Measurements from ENCODE around the gene MEIOB.
"Not testable (repeated sequence)": the region's sequence is repeated elsewhere in the genome, so short reads cannot be mapped to it uniquely, and the experiment has no call there.

MEIOB gene

DNA sequence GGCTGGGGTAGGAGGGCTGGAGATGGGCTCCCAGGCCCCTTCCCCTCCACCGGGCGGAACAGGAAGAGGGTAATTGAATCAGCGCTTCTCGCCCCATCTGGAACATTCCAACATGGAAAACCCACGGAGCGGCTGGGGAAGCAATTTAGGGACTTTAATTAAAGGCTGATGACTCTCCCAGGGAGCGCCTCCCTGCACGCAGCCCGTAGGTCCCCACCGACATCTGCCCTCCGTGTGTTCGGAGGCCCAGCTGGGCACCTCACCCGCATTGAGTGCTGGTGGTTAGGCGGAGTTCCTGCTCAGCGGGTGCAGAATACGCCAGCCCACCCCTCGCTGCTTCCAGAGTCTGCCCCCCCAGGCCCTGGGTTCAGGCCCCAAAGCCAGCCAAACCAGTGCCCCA lies 36.2 kb upstream of the MEIOB start:
- in situ Hi-C loops (cut with HindIII; ENCODE audit: low sequenced_read_pairs) = no loop called here

DNA sequence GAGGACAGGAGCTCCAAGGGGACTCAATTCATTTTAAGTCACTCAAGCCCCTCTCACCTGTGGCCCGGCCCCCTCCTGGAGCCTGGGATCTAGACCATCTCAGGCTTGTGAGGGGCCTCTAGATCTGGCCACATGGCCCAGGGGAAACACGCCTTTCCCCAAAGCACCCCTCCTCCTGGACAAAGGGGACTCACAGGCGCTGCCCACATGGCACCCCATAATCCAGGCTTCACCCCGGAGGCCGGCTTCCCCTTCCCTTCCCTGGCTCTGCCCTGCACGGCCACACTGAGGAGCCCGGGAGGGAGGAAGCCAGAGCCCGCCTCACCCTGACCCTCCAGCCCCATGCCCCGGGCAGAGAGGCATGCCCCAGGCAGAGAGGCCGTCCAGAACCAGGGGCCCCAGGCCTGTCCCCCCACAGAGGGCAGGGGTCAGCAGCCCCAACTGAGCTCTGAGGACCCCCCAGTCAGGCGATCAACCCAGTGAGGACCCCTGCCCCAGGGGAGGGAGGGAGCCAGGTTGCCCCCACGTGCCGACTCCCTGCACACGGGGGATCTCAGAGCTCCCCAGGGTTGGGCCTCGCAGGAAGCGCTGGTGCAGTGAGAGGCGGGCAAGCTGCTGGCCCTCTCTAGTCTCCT lies 35.4 kb upstream of the MEIOB start:
- in situ Hi-C loops (cut with HindIII; ENCODE audit: low sequenced_read_pairs) = no loop called here

DNA sequence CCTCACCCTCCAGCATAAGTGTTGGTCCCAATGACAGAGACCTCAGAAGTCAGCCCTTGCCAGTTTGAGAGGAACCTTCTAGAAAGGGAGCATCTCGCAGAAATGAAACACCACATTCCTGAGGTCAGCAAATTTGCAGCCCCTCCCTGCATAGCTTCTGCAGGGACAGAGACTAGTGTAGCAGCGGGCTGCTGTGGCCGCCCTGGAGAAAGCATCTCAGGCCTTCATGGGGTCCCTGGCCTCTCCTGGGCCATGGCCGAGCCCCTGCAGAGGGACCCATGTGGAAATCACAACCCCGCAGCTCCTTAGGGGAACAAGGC lies 34.8 kb upstream of the MEIOB start:
- in situ Hi-C loops (cut with HindIII; ENCODE audit: low sequenced_read_pairs) = no loop called here

DNA sequence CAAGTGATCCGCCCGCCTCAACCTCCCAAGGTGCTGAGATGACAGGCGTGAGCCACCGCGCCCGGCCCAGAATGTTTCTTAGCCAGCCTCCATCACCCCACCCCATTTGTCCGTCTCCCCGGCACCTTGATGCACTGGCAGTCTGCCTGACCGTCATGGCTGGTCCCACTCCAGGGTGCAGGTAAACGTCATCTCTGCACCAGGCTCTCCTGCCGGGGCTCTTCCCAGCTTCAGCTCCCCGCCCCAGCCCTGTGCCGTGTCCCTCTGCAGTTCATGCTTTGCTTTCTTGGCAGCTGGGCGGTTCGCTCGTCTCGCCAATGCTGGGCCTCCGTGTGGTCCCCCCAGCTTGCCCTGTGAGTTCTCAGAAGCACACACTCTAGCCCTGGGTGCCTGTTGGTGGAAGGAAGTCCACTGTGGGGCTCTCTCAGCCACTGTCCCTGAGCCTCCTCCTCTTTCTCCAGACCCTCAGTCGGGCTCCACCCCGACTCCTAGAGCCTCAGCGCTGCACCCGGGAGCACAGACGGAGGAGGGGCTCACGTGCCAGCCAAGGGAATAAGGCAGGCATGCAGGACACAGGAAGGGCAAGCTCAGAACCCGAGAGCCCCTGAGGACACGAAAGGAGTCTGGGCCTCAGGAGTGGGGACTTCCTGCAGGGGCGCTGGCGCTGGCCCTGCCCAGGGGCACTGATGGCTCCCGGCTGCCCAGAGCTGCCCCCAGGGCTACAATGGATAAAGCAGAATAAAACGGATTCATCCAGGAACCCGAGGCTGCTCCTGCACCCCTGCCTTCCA lies 34.3 kb upstream of the MEIOB start:
- in situ Hi-C loops (cut with HindIII; ENCODE audit: low sequenced_read_pairs) = no loop called here

DNA sequence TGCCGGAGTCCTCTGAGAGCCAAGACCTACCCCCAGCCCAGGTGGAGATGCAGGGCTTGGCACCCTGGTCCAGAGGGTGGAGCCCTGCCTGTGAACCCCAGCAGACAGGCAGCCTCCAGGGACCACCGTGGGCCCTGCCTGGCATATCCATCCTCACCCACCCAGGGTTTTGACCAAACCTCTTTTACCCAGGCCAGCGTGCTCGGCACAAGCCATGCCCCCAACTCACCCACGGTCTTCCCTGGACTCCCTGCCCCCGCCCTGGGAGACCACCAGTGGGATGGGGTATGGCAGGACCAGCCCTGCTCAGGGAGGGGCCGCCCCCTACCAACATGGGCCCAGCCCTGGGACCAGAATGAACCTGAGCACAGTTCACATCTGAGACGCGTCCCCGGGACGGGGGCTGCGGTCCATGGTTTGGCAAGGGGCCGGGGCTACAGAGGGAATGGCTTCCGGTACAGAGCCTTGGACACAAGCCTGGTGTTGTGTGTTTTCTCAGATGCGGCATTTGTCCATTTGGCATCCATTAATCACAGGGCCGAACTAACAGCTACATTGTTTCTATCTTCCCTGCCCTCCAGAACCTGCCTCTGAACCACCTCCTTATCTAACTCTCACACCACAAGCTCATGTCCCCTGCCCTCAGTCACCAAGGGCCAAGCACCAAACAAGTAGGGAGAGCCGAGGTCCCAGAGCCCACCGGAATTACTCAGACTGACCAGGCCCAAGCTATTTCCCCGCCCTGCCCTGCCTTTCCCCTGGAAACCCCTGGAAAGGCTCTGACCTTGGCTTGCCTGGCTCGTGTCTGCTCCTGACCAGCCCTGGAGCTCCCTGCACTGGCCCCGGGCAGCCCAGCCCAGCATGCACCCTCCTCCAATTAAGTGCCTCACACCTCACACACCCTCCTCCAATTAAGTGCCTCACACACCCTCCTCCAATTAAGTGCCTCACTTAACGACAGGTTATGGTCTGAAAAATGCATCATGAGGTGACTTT lies 32.2 kb upstream of the MEIOB start:
- in situ Hi-C loops (cut with HindIII; ENCODE audit: low sequenced_read_pairs) = no loop called here

DNA sequence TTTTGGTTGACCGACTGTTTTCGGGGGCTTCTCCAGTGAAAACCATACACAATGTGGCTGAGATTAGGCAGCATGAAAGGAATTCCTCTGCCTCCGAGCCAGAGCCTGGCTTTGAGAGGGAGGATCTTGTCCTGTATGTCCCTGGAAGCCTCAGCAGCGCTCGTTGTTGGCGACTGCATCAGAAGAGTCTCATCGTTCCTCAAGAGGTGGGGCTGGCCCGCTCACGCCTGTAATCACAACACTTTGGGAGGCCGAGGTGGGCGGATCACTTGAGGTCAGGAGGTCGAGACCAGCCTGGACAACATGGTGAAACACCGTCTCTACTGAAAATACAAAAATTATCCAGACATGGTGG lies 31.2 kb upstream of the MEIOB start:
- in situ Hi-C loops (cut with HindIII; ENCODE audit: low sequenced_read_pairs) = no loop called here

DNA sequence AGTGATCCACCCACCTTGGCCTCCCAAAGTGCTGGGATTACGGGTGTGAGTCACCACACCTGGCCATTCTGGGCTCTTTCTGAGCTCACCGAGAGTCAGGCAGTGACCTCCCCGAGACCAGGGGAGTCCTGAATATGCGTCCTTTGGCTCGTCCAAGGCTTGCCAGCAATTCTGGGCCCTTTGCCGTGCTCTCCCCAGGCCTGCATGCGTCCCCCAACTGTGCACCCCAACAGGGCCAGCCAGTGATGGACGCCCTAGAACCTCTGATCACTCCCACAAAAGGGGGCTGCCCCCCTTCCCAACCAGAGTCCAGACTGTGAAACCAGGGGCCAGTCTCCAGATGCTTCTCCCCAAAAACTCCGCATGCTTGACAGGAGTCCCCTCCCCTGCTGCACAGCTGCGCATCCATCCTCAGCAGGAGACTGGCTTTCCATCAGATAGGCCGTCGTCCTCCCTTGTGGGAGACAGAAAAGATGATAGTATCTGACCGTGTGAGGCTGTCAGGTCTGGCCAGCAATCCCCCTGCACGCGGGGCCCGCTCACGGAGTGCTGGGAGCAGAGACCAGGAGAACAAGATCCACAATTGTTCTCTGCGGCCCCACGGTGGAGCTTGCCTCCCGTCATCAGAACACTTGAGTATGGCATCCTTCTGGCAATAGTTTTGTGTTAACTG lies 30.7 kb upstream of the MEIOB start:
- in situ Hi-C loops (cut with HindIII; ENCODE audit: low sequenced_read_pairs) = no loop called here

DNA sequence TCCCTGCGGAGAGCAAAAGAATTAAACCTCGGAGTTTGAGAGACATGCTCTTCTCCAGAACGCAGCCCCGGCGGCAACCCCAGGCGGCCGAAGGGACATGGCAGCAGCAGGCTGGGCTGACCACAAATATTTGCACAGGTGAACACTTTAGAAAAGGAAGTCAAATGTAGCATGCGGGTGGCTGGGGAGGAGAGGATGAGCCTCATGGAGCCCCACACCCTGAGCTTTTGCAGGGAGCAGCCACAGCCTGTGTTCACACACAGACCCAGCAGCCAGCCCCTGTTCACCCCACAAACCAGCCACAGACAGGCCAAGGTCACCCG lies 28.4 kb upstream of the MEIOB start:
- in situ Hi-C loops (cut with HindIII; ENCODE audit: low sequenced_read_pairs) = no loop called here

DNA sequence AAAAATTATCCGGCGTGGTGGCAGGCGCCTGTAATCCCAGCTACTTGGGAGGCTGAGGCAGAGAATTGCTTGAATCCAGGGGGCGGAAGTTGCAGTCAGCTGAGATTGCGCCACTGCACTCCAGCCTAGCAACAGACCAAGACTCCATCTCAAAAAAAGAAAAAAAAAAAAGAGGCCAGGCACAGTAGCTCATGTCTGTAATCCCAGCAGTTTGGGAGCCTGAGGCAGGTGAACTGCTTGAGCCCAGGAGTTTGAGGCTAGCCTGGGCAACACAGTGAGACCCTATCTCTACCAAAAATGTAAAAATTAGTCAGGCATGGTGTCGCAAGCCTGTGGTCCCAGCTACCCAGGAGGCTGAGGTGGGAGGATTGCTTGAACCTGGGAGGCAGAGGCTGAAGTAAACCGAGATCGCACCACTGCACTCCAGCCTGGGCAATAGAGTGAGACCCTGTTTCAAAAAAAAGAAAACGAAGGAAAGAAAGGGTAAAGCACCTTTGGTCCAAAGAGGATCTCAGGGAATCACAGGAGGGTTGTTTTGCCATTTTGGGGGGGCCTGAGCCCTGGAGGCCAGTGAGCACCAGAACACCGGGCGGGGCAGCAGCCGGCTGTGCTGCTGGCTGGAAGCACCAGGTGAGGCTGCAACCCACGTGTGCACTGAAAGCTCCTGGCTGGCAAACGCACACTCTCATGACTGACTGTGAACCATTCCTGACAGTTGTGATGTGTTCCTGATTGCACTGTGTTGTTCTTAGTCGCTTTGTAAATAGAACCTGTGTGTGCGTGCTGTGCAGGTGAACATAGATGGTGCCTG lies 27.9 kb upstream of the MEIOB start:
- in situ Hi-C loops (cut with HindIII; ENCODE audit: low sequenced_read_pairs) = no loop called here

DNA sequence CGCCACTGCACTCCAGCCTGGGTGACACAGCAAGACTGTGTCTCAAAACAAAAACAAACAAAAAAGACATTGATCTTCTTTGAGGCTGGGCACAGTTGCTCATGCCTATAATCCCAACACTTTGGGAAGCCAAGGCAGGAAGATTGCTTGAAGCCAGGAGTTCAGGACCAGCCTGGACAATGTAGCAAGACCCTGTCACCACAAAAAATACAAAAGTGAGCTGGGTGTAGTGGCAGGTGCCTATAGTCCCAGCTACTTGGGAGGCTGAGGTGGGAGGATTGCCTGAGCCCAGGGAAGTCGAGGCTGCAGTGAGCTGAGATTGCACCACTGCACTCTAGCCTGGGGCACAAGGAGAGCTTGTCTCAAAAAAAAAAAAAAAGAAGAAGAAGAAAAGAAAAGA lies 25.7 kb upstream of the MEIOB start:
- in situ Hi-C loops (cut with HindIII; ENCODE audit: low sequenced_read_pairs) = not testable (repeated sequence)

DNA sequence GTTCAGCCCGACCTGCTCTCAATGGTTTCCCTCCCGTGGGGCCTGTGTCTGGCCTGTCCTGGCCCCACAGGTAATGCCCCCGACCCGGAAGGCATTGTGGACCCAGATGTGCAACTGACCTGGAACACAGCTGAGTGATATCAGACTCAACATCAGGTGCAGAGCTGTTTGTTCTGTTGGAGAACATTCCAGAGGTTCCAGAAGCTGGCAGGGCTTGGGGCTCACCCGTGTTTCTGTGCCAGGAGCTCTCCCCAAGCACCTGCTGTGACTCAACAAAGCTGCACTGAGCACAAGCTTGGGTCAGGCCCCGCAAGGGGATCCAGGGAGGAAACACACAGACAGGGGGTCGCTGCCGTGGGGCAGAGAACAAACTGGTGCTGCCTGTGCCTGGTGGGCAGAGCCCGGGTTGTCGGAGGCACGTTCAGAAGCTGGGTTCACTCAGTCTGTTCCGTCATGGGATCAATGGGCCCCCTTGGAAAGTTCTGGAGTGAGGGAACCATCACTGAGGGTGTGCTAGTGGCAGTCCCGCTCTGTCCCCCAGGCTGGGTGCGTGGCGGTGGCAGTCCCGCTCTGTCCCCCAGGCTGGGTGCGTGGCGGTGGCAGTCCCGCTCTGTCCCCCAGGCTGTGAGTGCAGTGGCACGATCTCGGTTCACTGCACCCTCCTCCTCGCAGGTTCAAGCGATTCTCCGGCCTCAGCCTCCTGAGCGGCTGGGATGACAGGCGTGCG lies 24.1 kb upstream of the MEIOB start:
- in situ Hi-C loops (cut with HindIII; ENCODE audit: low sequenced_read_pairs) = no loop called here

DNA sequence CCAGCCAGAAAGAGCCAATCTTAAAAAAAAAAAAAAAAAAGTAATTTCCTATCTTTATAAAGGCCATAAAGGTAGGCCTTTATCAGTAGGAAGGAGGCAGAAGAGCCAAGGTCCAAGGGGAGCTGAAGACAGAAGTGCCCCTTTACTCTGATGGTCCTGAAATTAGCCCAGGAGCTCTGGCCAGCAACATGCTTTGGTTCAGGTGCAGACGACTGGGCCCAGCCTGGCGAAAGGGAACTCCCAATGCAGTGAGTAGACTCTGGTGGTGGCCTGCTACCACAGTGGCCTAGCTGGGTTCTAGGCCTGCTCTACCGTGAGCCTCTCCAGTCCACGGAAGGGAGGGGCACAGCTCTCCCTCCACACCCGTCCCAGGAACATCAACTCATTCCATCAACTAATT lies 23.1 kb upstream of the MEIOB start:
- in situ Hi-C loops (cut with HindIII; ENCODE audit: low sequenced_read_pairs) = no loop called here

DNA sequence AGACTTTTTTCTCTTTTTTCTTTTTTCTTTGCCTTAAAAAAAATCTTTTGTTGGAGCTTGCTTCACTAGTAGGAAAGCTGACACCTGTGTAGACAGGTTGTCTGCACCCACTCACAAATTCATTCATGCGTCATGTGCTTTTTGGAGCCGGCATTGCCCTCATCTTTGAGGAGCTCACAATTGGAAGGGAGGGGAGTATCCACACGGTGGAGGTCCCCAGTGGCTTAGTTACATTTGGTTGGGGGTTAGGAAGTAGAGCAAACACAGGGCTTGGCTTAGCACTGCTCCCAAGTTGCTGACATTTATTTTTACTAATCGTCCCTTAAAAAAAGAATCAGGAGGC lies 18.7 kb upstream of the MEIOB start:
- in situ Hi-C loops (cut with HindIII; ENCODE audit: low sequenced_read_pairs) = no loop called here

DNA sequence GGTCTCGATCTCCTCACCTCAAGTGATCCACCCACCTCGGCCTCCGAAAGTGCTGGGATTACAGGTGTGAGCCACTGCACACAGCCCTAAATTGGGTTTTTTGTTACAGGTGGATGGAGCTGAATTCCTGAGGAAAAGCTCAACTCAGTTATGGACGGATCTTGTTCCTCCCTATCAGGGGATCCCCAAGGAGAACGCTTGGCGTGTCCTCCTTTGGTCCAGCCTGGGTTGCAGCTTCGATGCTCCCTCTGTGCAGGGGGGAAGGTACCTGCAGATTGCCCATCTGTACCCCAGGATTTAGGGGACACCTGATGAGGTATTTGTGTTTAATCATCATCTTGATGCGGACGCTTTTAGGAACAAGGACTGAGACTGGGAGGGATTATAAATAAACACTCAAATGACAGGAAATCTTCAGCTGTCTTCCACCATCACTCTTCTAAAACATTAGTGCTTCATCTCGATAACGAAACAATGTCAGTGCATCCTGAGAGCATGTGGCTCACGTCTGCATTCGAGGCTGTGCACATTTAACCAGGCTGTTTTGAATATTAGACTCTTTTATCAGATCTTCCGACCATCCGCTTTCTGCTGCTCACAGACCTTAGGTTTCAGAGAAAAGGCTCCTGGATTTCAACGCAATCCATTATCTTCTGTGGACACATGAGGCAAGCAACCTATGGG lies 18.2 kb upstream of the MEIOB start:
- in situ Hi-C loops (cut with HindIII; ENCODE audit: low sequenced_read_pairs) = no loop called here

DNA sequence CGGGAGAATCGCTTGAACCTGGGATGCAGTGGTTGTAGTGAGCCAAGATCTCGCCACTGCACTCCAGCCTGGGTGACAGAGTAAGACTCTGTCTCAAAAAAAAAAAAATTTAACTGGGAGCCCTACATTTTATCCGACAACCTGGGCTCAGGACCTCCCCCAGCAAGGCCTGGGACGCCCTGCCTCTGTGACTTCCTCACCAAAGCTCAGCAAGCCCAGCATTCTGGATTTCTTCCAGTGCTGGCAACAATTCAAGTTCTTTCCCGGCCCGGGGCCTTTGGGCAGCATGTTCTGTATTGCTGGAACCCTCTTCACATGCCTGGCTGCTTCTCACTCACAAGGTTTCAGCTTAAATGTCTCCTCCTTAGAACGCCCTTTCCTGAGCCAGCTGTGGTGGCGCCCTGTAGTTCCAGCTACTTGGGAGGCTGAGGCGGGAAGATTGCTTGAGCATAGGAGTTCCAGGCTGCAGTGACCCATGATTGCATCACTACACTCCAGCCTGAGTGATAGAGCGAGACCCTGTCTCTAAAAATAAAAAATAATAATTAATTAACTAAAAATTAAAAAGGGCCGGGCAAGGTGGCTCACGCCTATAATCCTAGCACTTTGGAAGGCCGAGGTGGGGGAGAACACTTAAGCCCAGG lies 15.9 kb upstream of the MEIOB start:
- in situ Hi-C loops (cut with HindIII; ENCODE audit: low sequenced_read_pairs) = no loop called here

DNA sequence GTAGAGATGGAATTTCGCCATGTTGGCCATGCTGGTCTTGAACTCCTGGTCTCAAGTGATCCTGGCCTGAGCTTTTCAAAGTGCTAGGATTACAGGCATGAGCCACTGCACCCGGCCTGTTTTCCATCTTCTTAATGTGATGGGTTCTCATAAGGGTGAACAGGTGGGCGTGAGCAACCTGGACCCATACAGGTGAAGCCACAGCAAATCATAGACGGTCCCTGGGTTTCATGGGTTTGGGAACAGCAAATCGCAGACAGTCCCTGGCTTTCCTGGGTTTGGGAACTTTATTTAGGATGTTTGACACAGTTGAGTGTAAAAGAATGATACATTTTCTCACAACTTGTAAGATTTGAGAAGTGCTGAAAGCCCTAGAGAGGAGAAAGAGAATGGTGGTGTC lies 12.9 kb upstream of the MEIOB start:
- in situ Hi-C loops (cut with HindIII; ENCODE audit: low sequenced_read_pairs) = no loop called here

DNA sequence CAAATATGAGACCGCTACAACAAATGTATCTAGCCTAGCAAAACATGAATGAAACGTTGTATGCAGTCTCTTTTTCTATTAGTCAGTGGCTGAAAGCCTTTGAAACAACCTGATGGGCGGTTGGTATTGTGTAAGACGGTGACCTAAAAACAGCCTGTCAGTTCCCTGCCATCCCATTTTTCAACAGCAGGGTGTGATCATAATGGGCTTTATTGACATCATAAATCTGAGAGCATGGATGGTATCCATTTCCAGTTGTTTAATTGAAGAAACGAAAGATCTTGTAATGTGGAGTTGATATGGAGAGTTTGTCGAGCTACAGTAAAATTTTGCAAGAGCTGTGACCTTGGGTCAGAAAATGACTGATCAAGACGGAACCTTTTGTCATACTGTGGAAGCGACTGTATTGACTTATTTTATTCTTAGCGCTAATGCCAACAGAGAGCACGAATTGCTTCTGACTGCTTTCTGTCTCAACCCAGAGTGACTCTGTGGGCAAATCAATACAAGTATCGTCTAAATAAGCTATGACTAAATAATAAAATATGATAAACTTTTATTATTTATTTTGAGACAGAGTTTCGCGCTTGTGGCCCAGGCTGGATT lies 12.3 kb upstream of the MEIOB start:
- in situ Hi-C loops (cut with HindIII; ENCODE audit: low sequenced_read_pairs) = no loop called here

DNA sequence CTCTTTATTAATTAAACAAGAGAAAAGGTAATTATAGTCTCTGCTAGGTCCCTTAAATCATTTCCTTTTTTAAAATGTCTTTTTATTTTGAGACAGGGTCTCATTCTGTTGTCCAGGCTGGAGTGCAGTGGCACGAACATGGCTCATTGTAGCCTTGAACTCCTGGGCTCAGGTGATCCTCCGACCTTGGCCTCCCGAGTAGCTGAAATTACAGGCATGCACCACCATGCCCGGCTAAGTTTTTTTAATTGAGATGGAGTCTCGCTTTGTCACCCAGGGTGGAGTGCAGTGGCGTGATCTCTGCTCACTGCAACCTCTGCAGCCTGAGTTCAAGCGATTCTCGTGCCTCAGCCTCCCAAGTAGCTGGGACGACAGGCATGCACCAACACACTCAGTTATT lies 9.2 kb upstream of the MEIOB start:
- in situ Hi-C loops (cut with HindIII; ENCODE audit: low sequenced_read_pairs) = not testable (repeated sequence)

DNA sequence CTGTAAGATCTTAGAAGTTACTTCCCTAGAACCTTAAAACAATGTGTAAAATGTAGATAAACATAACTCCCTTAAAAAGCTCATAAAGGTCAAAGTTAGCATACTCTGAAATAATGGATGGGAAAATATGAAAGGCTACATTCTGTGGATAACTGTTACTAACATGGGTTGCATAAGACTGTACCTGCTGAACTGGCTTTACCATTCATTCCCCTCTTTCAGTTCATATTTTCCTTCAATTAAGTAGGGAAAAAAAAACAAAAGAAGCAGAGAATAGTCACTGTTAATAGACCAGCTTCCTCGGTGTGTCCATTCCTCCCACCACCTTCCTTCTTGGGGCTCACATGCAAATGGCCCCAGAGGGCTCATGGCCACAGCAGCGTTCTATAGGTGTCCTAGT lies 7.5 kb upstream of the MEIOB start:
- in situ Hi-C loops (cut with HindIII; ENCODE audit: low sequenced_read_pairs) = no loop called here
